NCI-H2227 treated with DMSO at 0.1 percent for 48 hours (cell line): ENCODE measurements around the gene CAPN11.

ENCODE experiments used
- DNase-seq: peaks from one replicate; lab custom pipeline; 2025; lab: John Stamatoyannopoulos, UW

Gene CAPN11

DNA sequence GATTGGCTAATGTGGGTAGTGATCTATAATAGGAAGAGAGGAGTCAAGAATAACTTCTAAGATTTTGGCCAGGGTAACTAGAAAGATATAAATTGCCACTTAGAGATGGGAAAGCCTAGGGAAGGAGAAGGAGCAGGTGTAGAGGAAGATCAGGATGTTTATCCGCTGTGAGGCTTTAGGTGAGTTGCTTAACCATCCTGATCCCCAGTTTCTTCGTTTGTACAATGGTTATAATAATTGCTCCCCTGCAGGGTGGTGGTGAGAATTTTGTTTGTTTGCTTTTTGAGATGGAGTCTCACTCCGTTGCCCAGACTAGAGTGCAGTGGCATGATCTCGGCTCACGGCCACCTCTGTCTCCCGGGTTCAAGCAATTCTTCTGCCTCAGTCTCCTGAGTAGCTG, 55.7 kb downstream of the CAPN11 start:
- no peak for DNase-seq

DNA sequence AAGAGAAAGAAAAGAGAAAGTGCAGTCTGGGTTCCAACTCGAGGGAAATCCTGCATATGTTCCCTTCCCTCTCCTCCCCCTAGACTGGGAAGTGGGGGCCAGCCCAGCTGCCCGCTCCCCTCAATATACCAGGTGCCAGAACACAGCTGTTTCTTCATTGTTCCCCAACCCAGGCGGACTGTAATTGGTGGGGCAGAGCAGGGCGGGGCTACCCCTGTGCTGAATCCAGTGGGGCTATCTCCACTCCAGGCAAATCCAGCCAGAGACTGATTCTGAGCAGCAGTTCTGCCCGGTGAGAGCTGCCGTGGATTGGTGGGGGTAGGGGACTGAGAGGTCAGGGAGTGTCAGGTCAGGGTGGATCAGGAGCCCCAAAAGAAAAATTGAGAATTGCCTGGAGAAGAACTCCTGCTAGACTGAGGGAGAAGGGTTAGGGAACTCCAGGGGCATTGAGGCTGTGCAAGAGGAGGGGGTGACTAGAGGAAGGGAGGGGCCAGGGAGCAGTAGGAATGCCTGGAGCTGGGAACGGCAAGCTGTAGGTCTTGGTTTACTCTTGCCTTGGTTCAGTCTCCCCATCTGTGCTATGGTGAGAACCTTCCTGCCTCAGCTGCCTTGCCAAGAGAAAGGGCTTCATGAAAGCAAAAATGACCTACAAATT, 58.2 kb downstream of the CAPN11 start, which contains the start of gene MYMX:
Gene MYMX (plus strand): TSS at position 250 of the 655 bp plus-strand sequence. CDS start 546 bp downstream, outside the sequence.
- peak; percentile 43 for DNase-seq

DNA sequence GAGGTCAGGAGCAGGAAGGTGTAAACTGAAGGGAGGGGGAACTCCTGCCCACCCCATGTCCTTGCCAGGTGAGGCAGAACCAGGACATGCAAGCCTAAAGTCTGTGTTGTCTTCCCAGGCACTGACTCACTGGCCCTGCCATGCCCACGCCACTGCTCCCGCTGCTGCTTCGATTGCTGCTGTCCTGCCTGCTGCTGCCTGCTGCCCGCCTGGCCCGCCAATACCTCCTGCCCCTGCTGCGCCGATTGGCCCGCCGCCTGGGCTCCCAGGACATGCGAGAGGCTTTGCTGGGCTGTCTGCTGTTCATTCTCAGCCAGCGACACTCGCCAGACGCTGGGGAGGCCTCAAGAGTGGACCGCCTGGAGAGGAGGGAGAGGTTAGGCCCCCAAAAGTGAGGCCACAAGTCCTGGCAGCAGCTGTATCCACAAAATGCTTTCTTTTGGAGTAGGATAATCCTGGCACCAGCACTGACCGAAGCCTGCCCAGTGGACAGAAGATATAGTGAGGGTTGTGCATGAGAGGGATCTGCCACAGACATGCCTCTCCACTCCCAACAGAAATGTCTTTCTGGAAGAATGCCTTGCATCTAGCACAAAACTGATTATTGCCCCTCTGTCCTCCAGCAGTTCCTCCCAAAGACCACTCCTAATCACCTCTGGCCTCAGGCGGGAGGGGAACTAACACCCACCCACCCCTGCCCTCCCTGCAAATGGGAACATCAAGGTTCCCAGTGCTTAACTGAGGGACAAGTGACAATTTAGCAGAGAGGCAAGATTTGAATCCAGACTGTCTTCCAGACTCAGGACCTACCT, 58.9 kb downstream of the CAPN11 start:
- DNase-seq = no peak

DNA sequence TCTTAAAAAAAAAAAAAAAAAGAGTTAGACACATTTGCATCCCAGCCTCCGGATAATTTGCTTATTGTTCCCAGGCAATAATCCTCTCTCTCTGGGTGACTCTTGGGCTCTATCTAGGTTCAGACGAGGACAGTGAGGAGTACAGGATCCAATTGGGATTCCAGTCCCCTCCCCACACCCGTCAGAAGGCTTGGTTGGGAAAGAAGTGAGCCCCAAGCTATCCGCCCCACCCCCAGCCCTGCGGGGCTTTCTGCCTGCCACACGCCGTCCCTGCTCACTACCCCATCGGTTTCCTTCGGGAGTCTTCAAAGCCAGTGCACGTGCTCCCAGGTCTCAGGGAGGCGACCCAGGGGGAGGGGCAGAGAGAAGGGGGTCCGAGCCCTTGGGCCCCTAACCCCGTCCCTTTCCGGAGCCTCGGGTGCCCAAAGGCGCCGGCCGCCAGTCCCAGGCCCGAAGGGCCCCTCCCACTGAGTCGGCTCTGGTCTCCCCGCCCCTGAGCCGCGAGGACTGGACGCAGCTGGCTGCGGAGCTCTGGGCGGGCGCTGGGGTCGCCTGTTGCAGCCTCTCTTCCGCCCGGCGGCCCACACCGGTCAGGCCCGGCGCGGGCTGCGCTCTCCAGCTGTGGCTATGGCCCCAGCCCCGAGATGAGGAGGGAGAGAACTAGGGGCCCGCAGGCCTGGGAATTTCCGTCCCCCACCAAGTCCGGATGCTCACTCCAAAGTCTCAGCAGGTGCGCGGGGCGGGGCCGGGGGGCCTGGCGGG, 60.6 kb downstream of the CAPN11 start:
- DNase-seq = peak; percentile 78

DNA sequence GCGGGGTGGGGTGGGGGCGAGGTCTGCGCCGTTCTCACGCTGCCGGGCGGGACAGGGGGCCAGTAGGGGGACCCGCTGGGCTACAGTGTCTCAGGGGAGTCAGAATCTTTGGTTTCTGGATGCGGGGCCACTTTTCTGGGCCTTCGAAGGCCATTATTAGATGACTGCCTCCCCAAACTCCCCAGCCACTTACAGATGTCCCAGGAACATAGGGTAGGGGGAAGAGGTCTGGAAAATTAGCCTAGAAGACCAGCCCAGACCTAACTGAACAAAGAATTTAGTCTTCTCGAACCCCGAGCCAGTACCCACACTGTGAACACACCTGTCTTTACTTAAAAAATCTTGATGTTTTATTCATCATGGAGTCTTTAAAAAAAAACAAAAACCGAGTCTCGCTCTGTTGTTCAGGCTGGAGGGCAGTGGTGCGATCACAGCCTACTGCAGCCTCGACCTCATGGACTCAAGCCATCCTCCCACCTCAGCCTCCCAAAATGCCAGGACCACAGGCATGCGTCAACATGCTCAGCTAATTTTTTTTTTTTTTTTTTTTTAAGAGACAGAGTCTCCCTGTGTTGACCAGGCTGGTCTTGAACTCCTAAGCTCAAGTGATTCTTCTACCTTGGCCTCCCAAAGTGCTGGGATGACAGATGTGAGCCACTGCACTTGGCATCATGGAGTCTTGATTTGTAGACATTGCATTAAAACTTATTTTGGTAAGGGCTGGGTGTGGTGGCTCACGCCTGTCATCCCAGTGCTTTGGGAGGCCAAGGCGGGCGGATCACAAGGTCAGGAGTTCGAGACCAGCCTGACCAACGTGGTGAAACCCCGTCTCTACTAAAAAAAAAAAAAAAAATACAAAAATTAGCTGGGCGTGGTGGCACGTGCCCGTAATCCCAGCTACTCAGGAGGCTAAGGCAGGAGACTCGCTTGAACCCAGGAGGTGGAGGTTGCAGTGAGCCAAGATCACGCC, 61.5 kb downstream of the CAPN11 start:
- DNase-seq = no peak

DNA sequence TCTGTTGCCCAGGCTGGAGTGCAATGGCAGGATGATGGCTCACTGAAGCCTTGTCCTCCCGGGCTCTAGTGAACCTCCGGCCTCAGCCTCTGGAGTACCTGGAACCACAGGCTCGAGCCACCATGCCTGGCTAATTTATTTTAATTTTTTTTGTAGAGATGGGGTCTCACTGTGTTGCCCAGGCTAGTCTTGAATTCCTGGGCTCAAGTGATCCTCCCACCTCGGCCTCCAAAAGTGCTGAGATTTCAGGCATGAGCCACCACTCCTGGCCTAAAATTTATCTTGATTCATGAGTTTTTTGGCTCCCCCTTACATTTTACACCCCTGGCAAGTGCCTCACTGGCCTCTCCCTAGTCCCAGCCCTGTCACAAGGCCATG, 62.3 kb downstream of the CAPN11 start:
- DNase-seq = no peak

DNA sequence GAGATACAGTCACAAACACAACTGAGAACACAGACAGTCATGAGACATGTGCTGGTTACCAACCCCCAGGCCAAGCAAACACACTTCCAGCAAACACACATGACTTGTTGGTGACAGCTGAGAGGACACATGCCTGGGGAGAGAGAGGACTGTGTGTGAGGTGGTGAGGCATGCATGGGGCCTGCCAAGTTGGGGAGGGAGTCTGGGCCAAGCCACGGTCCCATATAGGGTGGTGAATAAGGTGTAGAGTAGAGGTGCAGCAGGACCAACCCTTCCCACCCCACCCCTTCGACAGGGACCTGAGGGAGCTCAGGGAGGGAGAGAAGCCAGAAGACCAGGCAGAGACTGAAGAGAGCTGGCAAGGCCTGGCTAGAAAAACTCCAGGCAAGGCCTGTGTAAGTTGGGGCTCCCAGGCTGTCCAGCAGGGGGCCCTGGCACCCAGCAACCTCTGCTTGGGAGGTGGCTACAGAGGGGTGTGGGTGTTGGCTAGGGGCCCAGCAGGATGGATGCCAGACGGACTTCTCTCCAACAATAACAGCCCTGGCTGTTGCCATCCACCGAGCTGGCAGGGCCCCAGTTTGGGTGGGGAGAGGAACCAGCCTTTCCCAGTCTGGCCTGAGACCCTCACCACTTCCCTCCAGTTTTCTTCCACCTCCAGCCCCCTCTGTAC, 62.8 kb downstream of the CAPN11 start:
- no peak for DNase-seq

DNA sequence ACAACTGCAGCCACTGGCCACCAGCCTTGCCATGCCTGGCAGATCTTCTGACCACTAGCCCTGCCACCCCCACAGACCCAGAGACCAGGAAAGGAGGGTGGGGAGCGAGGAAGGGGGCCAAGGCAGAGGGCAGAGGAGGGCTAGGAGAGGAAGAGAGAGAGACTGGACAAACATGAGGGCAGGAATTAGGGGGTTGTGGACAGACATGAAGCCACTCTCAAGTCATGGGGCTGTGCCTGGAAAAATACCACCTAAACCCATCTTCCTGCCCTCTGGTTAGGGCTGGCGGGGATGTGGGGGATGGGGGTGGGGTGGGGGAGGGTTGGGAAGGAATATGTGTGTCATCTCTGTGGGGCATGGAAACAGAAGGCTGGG, 63.3 kb downstream of the CAPN11 start:
- DNase-seq = no peak

DNA sequence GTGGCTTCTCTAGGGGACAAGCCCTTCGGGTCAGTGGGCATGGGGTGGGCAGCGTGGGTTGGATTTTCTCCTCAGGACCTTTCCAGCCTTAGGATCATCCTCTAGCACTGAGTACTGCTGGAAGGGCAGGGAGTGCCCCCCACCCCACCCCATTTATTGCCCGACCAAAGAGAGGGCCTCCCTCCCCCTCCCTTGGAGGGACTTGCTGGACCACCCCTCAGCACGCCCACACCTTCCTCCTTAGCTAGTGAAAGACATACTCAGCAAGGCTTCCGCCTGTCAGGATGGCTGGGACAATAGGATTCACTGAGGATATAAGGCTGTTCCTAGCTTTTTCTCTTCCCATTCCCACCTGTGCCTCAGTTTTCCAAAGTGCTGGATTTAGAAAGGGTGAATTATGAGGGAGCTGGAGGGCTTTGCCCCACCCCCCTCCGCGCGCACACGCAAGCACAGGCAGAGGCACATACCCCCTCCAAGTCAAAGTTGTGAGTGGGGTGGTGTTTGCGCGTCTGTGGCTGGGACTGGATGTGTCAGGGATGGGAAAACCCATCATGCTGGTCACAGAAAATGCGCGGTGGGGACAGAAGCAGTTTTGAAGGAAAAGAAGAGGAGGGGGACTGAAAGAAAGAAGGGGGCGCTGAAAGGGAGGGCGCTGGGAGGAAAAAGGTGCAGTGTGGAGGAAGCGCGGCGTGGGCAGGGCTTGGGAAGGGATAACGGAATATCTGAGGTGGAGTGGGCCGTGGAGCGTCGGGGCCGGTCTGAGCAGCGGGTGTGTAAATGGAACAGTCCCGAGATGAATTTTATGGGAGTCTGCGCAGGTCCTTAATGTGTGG, 64.1 kb downstream of the CAPN11 start:
- no peak for DNase-seq

DNA sequence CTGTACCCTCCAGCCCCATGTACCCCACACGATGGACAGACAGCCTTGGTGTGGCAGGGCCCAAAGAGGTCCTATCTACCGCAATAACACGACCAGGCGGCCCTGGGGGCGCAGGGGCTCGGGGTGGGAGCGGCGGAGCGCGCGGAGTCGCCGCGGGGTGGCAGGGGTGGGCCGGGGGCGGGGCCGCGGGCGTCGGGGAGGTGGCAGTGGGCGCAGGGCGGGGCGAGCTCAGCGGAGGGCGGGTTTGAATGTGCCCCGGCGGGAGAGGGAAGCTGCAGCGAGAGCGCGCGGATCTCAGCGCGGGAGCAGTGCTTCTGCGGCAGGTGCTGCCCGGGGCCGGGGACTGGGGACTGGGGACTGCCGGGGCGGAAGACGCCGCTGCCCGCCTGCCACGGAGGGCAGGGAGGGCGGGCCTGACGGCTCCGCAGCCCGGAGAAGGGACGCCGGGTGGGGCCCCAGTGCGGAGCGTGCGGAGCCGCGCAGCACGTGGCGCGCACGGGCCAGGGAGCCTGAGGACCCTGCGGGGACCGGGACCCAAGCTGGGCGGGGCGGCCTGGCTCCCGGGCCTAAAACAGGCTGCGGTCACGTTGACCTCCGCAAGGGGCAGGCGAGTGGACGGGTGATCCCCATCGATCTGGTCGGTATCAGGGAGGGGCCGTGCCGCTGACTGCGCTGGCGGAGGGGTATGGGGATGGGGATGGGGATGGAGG, 64.9 kb downstream of the CAPN11 start, which contains the start of gene SLC29A1:
Gene SLC29A1 (plus strand): TSS at position 277 of the 710 bp plus-strand sequence. CDS start 3,719 bp downstream, outside the sequence.
- peak; percentile 45 for DNase-seq

DNA sequence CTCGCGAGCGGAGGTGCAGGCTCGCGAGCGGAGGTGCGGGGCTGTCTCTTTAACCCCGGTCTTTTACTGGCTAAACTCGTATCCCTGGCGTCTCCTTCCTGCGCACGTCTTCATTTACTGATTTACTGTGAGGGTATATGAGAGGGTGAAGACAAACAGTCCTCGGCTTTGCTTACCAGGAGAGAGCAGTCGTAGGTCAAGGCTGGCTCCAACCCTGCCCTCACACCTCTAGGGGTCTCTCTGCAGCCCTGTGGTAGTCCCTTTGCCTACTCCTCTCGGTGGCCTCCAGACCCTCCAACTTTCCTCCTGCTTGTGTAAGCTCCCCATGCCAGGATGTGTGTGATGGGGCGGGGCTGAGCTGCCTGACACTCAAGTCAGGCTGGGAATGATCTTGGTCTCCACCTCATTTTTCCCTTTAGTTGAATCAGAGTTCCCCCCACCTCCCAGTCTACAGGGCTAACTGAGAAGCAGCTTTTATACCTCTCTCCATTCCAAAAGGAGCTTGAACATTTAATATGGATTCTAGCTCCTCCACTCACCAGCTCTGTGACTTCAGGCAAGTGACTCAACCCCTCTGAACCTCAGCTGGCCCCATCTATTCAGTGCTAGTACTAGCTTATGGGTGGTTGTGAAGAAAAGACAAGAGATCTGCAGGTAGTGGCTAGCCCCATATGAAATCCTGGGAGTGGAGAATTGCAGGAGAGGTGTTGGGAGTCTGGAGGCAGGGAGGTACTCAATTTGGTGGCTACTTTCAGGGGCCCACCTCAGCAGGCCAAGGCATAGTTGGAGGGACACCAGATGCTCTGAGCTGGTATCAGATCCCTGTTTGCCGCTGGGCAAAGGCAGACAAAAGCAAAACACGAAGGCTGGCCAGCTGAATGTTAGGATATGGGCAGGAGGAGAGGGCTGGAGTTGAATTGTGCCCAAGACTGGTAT, 65.7 kb downstream of the CAPN11 start:
- no peak for DNase-seq

DNA sequence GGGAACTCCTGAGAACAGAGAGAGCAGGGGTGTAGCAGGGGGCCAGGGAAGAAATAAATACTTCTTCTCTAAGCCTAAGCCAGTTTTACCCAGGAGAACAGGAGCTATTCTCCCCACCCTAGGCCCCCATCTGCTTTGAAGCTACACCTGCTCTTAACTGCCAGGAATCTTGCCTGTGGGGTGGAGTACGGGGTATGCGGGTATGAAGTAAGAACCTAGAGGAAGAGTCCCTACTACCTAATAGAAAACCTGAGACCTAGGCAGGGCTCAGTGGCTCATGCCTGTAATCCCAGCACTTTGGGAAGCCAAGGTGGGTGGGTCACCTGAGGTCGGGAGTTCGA, 66.3 kb downstream of the CAPN11 start:
- DNase-seq = no peak

DNA sequence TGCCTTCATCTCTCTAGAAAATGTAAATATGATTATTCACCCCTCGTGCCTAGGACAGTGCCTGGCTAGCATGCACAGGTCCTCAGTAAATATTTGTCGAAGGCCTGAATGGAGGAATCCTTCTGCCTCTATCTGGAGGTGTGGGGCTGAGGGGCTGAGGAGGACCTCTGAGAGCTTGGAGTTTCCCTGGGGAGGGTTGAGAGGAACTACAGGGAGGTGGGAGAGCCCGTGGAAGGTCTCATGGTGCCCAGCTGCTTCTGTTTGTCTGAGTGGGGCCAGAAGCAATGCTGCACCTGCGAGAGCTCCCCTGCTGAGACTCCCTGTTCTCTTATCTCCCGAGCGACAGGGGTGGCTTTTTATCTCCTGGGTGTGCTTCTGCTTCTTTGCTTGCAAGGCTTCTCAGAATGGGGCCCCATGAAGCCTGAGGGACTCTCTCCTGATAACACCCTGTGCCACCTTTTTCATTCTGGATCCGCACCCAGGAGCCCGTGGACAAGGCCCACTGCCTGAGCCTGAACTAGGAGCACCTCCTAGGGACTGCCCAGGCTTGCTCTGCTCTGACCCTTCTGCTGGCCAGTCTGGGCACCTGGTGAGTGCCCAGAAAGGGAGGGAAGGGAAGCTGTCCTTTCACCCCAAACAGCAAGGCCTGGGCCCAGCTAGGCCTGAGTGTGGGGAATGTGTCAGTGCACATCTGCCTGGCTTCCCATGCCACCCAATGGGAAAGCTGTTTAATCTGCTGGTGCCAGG, 67.1 kb downstream of the CAPN11 start:
- no peak for DNase-seq

DNA sequence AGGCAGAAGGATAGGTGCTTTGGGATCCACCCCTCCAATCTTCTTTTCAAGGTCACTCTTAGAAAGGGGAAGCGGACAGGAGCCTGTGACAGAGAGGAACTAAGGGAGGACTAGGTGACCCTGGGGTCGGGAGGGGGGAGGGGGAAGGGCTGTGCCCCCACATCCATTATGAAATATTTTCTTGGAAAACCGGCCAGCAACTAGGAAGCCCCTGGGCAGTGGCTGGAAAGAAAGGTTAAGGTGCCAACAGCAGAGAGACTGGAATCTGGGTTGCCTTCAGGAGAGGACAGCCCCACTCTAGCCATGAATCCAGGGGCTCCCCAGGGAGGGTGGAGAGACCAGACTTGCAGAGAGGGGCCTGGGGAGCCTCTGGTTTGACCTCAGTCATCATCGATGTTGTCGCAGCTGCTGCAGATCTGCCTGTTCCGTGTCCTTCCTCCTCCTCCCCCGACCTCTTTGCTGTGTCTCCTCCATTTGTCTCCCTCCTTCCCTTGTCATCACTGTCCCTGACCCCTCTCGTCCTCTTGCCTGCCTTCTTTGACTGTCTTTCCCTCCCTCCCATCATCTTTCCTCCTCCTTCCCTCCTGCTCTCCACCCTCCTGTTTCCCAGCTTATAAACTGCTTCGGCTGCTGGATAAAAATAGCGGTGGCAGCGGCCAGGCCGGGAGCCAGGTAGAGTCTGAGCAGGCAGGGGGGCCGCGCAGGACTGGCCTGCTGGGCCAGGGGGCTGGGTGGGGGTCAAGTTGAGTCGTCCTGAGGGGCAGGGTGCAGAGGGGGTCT, 67.9 kb downstream of the CAPN11 start:
- DNase-seq = no peak

DNA sequence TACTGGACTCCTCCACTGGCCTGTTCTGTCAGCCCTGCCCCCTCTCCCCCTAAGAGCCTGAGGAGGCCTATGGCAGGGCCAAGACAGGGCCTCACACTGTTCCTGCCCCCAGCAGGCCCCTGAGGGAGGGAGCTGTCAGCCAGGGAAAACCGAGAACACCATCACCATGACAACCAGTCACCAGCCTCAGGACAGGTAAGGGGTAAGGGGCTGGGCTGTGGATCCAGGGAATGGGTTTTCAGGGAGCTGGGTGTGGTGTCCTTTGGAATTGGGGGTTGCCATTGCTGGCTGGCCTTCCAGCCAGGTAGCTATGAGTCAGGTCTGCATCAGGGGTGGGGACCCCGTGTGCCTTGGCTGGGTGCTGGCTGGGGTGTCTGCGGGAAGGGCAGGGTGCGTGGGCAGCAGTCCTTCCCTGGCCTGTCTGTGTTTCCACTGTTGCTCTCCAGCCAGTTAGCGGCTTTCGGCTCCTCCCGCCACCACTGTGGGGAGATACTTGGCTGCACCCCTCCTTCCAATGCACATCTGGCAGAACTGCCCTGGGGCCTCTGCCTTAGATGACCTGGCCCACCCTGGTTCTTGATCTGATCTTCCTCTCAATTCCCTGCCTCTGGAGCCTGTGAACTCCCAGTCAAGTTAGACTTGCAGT, 68.7 kb downstream of the CAPN11 start:
- peak; percentile 9 for DNase-seq

DNA sequence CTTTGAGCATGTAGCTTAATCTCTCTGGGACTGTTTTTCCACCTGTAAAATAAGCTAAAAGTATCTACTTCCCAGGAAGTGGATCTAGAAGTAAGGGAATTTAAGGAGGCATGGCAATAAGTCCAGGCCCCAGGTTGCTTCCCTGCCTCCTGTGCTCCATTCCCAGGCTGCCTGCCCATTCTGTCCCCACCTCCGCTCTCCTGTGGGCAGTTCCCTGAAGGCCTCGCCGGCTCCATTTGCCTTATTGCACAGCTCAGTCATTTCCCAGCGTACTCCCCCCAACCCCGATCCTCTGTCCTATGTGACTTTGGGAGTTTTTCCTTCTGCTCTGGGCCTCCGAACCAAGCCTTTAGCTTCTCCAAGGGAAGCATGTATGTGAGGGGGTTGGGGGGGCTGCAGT, 69.4 kb downstream of the CAPN11 start:
- DNase-seq = no peak
